ENCODE measurements around the gene DCAF6.

Gene DCAF6

DNA sequence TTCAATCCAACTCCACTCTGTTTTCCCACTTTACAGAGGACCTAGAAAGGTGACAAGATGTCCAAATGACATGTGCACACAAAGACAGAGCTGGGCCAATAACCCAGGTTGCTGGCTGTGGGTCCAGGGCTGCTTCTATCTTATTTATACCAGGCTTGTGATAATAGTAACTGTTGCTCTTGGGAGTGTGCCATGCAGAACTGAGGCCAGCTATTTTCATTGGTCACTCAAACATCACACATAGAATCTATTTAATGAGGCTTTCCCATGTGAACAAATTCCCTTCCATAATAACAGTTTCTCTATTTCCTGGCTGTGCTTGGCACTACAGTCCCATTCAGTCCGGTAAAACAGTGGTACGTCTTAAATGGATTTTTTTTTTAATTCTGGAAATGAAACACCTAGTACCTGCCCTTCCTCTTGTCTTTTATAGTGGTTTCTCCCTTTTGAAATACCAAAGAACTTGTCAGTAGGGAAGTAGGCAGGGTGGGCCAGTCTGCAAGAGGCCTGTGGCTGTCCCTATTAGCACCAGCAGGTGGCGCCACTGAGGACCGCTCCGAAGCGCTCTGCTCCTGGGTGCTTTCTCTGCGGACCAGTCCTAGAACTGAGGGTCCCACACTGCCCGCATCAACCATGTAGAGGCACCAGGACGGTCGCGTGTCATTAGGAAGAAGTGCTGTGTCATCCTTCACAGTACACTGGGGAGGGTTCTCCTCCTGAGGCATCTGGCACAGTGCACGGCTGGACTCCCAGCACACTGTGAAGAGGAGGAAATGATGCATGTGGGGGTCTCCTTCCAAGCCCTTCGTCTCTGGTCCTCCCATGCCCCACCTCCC is 148.1 kb downstream of the DCAF6 start:
- DNase-seq (ENCODE audit: low read depth, low spot score), result no peak

DNA sequence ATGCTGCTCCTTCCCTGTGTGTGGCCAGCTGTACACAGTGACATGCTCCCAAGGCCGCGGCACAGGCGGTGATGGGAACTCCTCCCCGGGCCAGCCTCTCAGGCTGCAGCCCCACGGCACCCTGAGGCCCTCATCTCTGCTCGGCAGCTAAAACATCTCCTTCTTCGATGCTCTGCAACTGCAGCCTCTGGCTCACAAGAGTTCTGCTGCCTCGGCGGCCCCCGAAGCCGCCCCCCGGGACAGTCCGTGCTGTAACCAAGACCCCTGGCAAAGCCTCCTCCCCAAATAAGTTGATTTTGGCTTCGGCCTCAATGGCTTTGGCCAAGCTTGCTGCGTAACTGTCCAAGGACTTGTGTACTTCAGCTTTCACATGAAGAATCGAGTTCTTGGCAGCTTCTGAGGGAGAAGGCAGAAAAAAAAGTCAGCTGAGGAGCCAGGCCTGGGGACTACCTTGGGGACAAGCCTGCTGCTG is 149.0 kb downstream of the DCAF6 start:
- no peak for DNase-seq (ENCODE audit: low read depth, low spot score)

DNA sequence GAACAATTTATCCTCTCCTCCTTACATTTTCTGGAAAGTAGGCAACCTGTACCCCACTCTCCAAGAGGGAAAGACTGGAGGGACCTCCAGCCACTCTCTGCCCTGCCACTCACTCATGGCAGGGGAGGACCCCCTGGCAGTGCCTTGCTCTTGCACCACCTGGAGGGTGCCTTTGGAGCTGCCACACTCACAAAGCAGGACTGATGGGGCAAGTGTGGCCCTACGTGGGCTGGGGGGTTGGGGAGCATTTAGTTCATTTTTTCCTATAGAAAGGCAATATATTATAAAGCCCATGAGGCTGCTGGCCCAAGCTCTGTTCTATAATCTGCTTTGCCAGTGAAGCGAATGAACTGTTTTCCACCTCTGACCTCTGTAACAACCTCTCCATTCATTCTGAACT is 150.0 kb downstream of the DCAF6 start:
- DNase-seq (ENCODE audit: low read depth, low spot score), result no peak

DNA sequence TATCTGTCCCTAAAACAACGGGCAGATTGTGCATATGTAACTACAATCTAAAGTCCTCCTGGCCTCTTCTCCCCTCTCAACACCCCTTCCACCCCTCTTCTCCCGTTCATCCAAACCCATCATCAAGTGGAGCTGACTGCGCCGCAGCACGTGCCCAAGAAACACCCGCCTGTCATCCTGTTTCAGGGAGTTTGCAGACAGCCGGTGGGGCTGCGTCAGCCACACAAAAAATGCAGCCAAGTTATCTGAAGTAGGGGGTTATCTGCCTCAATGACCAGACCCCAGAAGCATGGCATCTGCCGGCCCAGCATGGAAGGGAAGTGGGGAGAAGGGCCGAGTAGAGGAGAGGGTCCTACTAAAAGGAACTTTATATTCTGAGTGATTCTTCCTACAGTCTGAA is 151.2 kb downstream of the DCAF6 start:
- DNase-seq (ENCODE audit: low read depth, low spot score), result no peak

DNA sequence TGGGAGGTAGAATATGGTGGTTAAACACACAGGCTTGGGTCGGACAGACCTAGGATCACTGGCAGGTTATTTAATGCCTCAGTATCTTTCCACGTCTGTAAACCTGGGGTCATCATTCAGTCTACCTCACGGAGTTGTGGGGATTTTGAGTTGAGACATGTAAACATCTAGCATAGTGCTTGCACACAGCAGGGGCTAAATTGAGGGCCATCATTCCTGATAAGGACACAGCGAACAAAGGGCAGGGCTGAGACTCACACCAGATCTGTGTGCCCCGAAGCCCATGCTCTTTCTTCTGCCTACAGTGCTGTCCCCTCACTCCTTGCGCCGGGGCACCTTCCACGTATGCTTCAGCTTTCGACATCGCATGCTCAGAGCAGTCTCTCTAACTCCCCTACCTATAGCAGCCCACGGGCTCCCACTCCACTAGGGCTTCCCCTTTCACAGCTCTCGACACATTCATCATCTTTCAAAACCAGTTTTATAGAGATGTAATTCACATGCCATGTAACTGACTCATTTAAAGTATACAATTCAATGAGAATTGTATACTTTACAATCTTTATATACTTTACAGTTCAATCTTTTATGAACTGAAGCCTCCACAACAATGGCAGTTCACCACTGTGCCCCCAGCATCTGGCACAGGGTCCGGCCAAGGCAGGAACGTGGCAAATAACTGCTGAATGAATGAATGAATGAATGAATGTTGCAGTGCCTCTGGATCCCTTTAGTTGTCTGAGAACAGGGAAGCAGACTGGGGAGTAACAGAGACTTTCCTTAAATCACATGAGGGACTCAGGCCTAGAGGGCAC is 152.2 kb downstream of the DCAF6 start:
- DNase-seq (ENCODE audit: low read depth, low spot score), result no peak

DNA sequence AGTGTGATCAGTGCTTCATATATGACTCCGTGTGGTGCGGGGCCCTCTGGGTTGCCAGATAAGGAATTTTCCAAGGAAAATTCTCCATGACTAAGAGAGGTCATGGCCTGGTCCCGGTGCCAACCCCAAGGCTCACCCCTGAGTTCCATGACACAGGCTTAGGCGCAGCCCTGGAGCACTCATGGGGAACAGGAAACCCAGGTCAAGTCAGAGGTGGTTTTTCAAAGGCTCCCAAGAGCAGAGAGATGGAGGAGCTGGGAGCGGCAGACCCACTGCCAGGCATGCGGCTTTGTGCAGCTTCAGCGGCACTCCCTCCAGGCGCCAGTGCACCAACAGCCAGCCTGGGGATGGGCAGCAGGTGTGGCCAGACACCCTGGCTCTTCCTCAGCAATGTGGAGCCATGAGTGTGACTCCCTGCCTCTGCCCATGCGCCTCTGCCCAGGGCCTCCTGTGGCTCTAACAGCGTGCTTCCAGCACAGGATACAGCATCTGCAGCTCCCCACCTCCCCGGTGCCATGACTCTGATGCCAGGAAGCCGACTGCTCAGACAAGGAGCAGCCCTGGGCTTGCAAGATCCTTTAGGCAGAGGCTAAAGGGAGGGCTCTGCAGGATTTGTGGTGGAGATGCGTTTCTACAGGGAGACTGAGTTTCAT is 153.0 kb downstream of the DCAF6 start:
- DNase-seq (ENCODE audit: low read depth, low spot score), result no peak

DNA sequence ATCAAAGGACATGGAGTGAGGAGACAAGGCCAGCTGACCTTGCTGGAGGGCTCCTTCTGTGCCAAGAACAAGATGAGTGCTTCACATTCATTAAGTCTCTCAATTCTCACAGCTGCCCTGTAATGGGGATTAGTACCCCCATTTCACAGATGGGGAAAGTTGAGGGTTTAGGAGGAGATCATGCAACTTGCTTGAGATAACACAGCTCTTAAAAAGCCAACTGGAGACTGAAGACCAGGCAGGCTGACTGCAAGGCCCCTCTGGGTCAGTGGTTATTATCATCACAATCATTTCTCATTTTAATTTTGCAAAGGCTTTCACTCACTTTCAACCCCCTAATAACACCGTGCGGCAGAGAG is 153.5 kb downstream of the DCAF6 start:
- DNase-seq (ENCODE audit: low read depth, low spot score), result no peak

DNA sequence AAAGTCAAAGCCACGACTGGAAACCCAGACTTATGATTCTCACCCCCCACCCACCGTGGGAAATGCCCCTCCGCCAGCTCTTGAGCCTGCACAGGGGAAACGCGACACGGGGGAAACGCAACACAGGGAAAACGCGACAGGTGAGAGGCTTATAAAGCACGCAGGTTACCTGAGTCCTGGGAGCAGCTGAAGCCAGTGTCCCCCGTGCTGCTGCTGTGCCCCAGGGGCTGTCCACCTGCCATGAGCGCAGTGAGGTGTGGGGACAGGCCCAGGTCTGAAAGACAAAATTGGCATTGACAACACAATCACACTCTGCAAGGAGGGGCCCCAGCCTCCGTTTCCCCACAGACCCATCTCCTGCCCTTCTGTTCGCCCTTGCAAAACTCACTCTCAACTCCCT is 153.9 kb downstream of the DCAF6 start:
- no peak for DNase-seq (ENCODE audit: low read depth, low spot score)

DNA sequence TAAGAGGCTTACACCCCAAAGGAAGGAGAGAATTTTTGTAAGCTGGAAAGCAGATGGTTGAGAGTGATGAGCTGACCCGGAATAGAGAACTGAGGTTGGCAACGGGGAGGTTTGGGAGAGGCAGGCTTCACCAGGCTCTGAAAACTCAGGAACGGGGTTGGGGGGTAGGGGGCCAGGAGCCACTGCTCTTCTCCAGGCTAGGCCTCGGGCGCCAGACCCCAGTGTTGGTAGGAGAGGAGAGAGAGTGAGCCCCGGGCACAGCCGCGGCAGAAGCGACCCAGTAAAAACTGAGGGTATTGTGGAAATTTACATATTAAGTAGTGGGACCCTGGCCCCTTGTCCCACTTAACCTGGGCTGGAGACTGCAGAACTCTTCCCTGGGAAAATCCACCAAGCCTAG is 154.6 kb downstream of the DCAF6 start:
- DNase-seq (ENCODE audit: low read depth, low spot score), result no peak

DNA sequence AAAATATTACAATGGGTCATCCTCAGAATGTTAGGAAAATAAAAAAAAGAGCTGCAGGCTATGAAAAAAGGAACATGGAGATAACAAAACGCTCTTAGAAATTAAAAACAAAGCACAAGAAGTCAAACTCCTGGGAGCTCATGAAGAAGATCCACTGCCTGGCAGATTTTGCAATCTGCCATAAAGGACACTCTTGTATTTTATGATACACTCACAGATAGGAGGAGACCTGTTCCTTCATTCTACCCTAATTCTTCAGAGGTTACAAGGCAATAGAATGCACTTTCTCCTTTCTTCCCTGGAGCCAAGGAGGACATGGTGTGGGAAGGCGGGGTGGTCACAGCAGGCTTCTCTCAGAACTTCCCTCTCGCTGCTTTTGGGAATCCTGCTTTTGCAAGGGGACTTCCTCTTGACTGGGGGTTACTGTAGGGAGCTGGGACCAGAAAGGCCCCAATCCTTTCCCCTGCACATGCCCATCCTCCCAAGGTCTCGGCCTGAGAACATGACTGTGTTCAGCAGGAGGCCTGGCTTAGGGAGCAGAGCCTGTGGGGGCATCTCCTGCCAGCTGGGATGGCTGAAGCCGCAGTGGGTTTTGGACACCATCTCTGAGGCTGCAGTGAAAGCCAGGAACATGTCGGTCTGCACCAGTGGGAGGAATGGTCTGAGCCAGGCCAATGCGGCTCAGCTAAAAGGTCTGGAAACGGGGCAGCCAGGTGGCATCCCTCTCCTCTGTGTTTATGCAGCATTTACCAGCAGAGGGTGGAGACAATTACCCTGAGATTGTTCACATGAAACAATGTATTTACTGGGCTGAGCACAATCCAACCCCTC is 155.5 kb downstream of the DCAF6 start:
- DNase-seq (ENCODE audit: low read depth, low spot score), result no peak

DNA sequence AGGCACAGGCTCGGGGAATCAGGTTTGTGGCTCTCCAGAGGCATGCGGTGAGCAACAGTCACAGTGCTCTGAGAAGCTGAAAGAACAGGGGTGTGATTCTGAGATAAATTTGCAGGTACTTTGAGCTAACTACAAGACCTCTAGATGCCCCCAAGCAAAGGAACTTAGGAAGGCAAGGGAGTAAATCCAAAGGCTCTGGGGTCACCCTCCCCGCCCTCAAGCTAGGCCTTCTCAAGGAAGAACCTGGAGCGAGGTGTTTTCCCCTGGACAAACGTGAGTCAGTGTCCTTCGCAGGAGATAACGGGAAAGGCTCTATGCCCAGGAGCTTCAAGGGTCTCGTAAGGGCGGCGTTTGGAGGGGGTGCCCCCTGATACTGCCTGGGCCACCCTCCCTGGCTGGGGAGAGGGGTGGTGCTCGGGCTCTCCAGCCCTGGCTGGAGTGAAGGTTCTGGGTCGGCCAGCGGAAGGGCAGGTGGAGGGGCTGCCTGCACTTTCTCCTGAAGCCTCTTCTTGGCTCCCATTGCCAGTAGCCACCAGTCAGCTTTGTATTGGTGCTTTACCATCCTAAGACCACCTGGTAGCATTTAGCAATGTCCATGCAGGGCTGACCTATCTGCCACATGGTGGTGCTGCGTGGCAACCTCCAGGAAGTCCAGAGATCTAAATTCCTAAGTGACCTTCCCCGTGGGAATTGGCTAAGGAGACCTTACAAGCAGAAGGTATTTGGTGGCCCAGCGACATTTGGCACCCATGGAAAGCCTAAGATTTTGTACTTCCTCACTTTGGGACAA is 156.3 kb downstream of the DCAF6 start:
- no peak for DNase-seq (ENCODE audit: low read depth, low spot score)

DNA sequence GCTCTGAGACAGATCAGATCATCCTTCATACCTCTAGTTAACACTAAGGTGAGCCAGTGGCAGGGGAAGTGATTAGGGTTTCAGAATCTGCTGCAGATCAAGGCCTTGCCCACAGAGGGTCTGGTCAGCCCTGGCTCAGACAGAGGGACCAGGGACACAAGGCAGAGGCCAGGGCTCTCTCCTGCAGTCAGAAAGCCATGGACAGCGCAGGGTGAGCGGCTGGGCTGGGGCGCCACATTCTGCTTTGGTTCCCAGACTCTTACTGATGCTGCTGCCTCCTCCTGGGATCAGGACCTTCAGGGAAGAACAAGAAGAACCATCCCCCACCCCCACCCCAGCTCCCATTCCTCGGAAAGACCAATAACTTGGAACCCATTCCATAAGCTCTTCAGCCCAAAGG is 157.1 kb downstream of the DCAF6 start:
- no peak for DNase-seq (ENCODE audit: low read depth, low spot score)

DNA sequence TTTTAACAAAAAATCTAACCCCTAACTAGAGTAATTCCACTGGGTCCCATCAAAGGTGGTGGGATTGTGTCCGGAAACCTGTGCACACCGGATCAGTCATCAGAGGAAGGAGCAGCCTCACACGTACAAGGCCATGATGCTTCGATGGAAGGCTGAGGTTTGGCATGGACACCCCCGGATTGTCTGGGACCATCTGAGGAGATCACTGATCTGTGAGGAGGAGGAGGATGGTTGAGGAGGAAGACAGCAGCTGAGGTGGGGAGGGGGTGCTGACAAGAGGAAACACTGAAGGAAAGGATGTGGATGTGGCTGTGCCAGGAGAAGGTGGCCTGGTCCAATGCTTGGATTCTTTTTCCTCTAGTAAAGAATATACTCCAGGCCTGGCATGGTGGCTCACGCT is 159.0 kb downstream of the DCAF6 start:
- no peak for DNase-seq (ENCODE audit: low read depth, low spot score)

DNA sequence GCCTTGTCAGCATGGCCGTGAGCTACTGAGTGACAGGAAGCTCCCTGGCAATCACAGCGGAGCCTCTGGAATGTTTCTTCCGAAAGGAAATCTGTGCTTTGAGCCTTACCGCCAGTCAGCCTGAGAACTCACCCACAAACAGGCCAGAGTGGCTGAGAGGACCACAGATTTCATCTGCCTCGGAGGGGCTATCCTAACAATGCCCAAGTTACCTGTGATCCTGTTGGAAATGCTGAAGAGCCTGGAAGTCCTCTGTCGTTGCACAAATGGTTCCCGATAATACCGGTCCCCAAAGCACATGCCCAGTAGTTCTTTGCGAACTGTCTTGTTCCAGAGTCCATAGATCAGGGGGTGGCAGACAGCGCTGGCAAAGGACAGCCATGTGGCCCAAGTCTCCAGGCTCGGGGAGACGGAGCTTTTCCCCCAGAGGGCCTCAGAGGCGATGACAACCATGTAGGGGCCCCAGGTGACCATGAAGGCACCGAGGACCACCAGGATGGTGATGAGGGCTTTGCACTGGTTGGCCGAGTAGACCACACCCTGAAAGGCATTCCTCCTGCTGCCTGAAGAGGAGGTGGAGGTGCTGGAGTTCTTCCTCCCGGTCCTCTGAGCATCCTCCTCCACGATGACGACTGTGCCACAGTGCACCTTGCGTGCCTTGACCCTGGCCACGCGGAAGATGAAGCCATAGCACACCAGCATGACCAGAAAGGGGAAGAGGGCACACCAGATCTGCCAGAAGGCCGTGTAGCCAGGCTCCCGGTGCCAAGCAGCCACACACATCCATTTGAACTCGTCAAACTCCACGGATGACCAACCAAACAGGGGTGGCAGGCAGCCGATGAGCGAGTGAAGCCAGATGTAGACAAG is 160.0 kb downstream of the DCAF6 start:
- no peak for DNase-seq (ENCODE audit: low read depth, low spot score)

DNA sequence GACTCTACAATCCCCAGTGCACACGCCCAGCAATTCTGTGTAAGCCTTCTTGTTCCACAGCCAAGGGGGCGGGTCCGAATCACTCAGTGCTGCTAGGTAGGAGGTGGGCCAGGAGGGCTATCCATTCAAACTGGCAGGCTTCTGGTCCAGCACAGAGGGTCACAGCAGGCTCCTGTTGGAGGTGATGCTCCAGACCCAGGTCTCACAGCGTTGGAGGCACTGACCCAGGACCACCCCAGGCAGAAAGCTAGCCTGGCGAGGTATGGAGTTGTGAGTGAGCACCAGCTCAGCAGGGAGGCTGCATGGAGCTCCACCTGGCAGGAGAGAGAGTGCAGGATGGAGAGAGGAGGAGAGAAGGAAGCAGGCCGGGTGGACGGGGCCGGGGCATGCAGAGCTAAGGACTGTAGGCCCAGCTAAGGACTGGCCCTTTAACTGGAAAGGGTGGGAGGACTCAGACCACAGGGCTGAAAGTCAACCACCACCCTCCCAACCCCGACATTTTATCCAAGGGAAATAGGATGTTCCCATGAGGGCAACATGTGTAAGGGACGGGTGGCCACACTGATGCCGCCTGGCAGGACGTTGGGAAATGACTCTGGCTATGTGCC is 161.5 kb downstream of the DCAF6 start:
- no peak for DNase-seq (ENCODE audit: low read depth, low spot score)

DNA sequence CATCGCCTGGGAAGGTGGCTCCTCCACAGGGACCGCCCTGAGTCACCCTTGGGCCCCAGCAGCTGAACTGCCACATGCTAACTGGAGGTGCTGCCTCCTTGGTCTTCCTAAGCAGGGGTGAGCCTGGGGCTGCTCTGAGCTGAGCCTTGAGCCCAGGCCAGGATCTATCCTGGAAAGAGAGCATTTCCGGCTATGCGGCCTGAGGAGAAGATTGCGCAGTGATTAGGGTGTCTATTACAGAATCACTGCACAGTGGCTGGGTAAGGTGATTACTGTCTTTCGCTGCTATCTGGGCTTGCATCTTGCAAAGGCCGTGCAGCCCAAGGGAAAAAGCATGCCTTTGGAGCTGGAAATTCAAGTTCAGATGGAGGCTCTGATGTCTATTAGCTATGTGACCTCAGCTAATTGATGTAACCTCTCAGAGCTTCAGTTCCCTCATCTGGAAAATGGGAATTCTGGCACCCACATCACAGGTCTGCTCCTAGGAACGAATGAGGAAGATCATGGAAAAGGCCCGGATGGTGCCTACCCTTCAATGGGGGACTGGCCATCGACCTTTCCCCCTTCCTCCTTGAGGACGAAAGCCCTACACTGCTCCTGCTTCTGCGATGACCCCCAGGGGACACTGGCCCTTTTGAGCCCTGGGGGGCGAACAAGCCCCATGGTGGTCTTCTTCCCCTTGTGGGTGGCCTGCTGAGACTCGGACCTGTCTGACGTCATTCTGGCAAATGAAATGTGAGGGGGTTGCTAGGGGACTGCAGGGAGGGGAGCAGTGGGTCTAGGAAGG is 162.2 kb downstream of the DCAF6 start:
- DNase-seq (ENCODE audit: low read depth, low spot score), result no peak

DNA sequence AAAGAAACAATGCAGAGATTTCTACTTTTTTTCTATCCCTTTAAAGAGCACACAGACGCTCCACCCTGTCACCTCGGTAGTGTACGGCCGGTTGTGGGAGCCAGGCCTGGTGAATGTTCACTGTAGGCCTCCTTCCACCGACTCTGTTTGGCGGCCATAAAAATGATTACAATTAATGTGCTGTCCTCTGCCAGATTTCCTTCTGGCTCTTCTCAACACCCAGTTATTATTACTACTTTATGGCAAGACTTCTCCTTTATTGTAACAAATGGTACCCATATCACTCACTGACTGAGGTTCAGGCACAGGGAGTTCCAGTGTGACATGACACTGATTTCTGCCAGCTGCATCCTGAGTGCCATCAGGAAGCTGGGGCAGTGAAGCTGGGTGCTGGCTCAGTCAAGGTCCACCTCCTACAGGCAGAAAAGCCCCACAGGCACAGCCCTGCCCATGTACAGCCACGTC is 162.9 kb downstream of the DCAF6 start:
- DNase-seq (ENCODE audit: low read depth, low spot score), result no peak

DNA sequence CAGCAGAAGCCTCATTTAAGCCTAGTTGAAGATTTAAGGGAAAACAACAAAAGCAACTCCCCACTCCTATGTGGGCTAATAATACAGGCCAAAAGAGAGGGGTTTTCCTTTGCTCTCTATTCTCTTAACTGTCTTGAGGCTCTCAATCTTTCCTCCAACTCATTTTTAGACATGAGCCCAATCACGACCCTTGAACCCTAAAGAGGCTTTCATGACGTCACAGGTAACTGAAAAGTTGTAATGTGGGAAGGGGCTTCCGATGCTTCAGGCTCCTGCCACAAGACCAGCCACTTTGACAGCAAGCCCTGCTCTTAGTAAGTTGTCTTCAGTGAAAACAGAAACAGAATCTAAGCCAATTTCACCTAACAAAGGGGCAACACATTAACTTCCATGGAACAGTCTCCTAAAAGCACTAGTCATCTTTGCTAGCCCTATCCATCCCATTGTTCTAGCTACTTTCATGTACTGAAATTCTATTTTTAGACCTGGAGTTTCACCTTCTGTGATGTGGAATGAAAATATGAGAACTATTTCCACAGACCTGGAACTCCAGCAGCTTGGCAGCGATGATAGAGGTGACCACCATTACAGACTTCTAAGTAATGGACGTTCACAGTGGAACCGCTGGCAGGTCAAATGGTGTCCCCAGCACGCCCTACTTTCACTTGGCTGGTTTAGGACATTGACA is 164.0 kb downstream of the DCAF6 start:
- no peak for DNase-seq (ENCODE audit: low read depth, low spot score)

Measured in brain pericyte (primary cell).